Measurements from ENCODE around the gene POU2F2. TPM values are rescaled to one million over a fixed set of nuclear protein-coding genes. Genes with fewer than 3 reads are reported as not detected.
A peak's percentile ranks its signal among the peaks of the same experiment; 100 is the strongest.

The POU2F2 gene
- total and polyA plus RNA-seq, 10 of the 15 experiments (the other 5 are each of a cell fraction or from before 2014, with no cell fraction given): 4.4 to 62.4 (median 37.9) TPM

DNA sequence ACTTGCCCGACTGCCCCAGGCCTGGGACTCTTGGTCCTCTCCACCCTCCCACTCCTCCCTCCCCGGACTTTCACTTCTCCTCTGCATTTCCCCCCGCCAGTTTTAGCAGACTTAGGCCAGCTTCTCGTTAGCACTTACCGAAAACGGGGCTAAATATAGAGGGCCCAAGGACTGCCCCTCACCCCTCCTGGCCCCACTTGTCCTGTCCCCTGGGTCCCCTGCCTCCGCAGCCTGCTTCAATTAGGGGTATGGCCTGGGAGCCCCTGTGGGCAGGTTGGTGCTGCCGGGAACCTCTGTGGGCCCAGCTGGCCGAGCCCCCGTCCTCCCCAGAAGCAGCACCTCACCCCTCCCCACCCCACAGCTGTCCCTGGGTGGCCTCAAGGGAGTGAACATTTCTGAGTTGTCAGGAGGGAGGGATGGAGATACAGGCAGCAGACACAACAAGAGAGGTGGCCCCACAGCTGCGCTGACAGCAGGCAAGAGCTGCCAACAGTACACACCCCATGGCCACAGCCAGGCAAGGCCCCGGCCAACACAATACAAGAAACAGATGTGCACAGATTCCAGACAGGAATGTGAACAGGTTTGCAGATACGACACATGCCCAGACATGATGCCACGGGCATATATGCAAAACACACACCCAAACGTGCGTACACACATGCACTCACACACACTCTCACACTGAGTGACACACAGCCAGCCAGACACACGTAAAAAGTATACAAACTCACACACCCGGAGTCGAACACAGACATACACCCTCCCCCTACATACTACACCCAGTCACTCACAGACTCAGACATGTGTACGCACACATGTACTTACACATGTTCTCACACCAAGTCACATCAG lies 2.6 kb downstream of the POU2F2 start (continued):
- peak; percentile 73; the same call in 1 of the 2 replicates for TF ChIP-seq NFIC (IDR thresholded peaks at IDR 0.05; ENCODE audit: low read depth, low read length)
- no peak for TF ChIP-seq BCLAF1 (IDR thresholded peaks at IDR 0.05)
- TF ChIP-seq TAF1 (IDR thresholded peaks at IDR 0.05; ENCODE audit: borderline replicate concordance, low read depth, low read length): no peak
- peak; percentile 94; the same call in 1 of the 2 replicates for TF ChIP-seq RCOR1 (conservative IDR thresholded peaks at IDR 0.05; ENCODE audit: low read depth, low read length)
- peak; percentile 72 for TF ChIP-seq RUNX3 (IDR thresholded peaks at IDR 0.05; ENCODE audit: low read length)
- no peak; the same call in none of the 2 replicates for TF ChIP-seq YY1 (IDR thresholded peaks at IDR 0.05; ENCODE audit: low read depth, low read length)
- TF ChIP-seq SMC3 (IDR thresholded peaks at IDR 0.05; ENCODE audit: borderline replicate concordance, low read length): peak; percentile 14; the same call in 1 of the 2 replicates
- TF ChIP-seq NFXL1 (IDR thresholded peaks at IDR 0.05; ENCODE audit: borderline replicate concordance): peak; percentile 86; the same call in 1 of the 2 replicates
- no peak for TF ChIP-seq GABPA (IDR thresholded peaks at IDR 0.05; ENCODE audit: low read depth)
- TF ChIP-seq MLLT1 (IDR thresholded peaks at IDR 0.05): peak; percentile 55
- TF ChIP-seq POLR2AphosphoS5 (IDR thresholded peaks at IDR 0.05; ENCODE audit: low read length): 0 out of 2 replicates have a peak, but pooled peaks have one; percentile 8
- peak in 1 of 2 experiments; percentile 63; a peak in 2 of 4 replicates for TF ChIP-seq SRF (IDR thresholded peaks at IDR 0.05; ENCODE audit: low read depth in 2 of 2, low read length in 2 of 2)
- TF ChIP-seq HDGF (IDR thresholded peaks at IDR 0.05): peak; percentile 98
- TF ChIP-seq, protein P1, sequence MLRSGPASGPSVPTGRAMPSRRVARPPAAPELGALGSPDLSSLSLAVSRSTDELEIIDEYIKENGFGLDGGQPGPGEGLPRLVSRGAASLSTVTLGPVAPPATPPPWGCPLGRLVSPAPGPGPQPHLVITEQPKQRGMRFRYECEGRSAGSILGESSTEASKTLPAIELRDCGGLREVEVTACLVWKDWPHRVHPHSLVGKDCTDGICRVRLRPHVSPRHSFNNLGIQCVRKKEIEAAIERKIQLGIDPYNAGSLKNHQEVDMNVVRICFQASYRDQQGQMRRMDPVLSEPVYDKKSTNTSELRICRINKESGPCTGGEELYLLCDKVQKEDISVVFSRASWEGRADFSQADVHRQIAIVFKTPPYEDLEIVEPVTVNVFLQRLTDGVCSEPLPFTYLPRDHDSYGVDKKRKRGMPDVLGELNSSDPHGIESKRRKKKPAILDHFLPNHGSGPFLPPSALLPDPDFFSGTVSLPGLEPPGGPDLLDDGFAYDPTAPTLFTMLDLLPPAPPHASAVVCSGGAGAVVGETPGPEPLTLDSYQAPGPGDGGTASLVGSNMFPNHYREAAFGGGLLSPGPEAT (IDR thresholded peaks at IDR 0.05; ENCODE audit: low read depth): peak; percentile 86
- TF ChIP-seq SUZ12 (IDR thresholded peaks at IDR 0.05; ENCODE audit: unreplicated experiment): no peak
- no peak for TF ChIP-seq SREBF2 (IDR thresholded peaks at IDR 0.05; ENCODE audit: low read length)
- TF ChIP-seq ZBTB4 (CRISPR knock-in tag; IDR thresholded peaks at IDR 0.05): no peak

Data from GM12878 (cell line).